Thoracic aorta (tissue), 2 donors: ENCODE data around the gene PIGBOS1. TPM values are rescaled to one million over a fixed set of nuclear protein-coding genes. Genes with fewer than 3 reads are reported as not detected.

Experiments
- ATAC-seq: fragments of 150-250 bp; one replicate; pipeline ENCODE4 v1.8.0; 2017; ENCODE audit warnings: low read depth; ENCODE audit not compliant: insufficient number of reproducible peaks, low FRiP score
- DNase-seq: peaks from one replicate; pipeline ENCODE4 v3.0.0-alpha.2; 2020; ENCODE audit warnings: low spot score
- H3K27ac ChIP-seq, 2 donors: fragments of 200-600 bp; sonication (generic); 1 replicate in 1 of 2; 2 replicates in 1 of 2; pipeline ENCODE4 v1.5.1; 2016; ENCODE audit warnings: mild to moderate bottlenecking in 2 of 2, moderate library complexity in 2 of 2
- H3K27me3 ChIP-seq: fragments of 200-600 bp; sonication (generic); replicated peaks from 2 replicates; pipeline ENCODE4 v1.6.0; 2016; ENCODE audit warnings: mild to moderate bottlenecking; ENCODE audit not compliant: insufficient read depth
- H3K36me3 ChIP-seq: fragments of 200-600 bp; sonication (generic); one replicate; pipeline ENCODE4 v1.5.1; 2016
- H3K4me1 ChIP-seq, 2 donors: fragments of 200-600 bp; sonication (generic); 1 replicate in 1 of 2; 2 replicates in 1 of 2; pipeline versions ENCODE4 v1.5.1 to v1.6.0; 2016; ENCODE audit warnings: low read depth in 2 of 2, mild to moderate bottlenecking in 1 of 2; ENCODE audit not compliant: control insufficient read depth in 1 of 2
- H3K4me3 ChIP-seq: fragments of 200-600 bp; sonication (generic); 2 replicates; pipeline ENCODE4 v1.5.1; 2016; ENCODE audit warnings: mild to moderate bottlenecking
- H3K9me3 ChIP-seq: fragments of 200-600 bp; sonication (generic); 2 replicates; pipeline ENCODE4 v1.5.1; 2016
- total RNA-seq, 2 donors: library from RNA; depleted of rRNA; stranded (reverse); fragments of >200 nt; gene quantifications; one replicate each; pipeline versions ENCODE4 v1.1.0 to v1.2.3, GENCODE V29; 2016
- TF ChIP-seq, protein P1 (sequence below): fragments of 200-600 bp; sonication (generic); IDR thresholded peaks from one replicate; pipeline ENCODE4 v1.5.1; 2019; ENCODE audit warnings: antibody characterized with exemption

The PIGBOS1 gene
- total RNA-seq, 2 donors from 2014 or later: 5.8 to 20.2 TPM

- no peaks in the 10 kb centered on the region for H3K27me3 ChIP-seq
- no peak for ATAC-seq
- H3K4me1 ChIP-seq: peaks cover 0 to 16% of the 10 kb centered on the region in 2 donors
- H3K36me3 ChIP-seq: peaks cover 9% of the 10 kb centered on the region
- no peak overlapping the region for H3K4me3 ChIP-seq
- no peak for DNase-seq
- H3K9me3 ChIP-seq: no peaks in the 10 kb centered on the region
- TF ChIP-seq, protein P1, sequence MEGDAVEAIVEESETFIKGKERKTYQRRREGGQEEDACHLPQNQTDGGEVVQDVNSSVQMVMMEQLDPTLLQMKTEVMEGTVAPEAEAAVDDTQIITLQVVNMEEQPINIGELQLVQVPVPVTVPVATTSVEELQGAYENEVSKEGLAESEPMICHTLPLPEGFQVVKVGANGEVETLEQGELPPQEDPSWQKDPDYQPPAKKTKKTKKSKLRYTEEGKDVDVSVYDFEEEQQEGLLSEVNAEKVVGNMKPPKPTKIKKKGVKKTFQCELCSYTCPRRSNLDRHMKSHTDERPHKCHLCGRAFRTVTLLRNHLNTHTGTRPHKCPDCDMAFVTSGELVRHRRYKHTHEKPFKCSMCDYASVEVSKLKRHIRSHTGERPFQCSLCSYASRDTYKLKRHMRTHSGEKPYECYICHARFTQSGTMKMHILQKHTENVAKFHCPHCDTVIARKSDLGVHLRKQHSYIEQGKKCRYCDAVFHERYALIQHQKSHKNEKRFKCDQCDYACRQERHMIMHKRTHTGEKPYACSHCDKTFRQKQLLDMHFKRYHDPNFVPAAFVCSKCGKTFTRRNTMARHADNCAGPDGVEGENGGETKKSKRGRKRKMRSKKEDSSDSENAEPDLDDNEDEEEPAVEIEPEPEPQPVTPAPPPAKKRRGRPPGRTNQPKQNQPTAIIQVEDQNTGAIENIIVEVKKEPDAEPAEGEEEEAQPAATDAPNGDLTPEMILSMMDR: no peak
- no peak overlapping the region for H3K27ac ChIP-seq
Measured at GRCh38 chr15:55358471-55358870, 39.5 kb upstream of the PIGBOS1 start.

GRCh38 chr15:55357774-55358173, 38.9 kb upstream of the PIGBOS1 start:
- no peak for ATAC-seq
- TF ChIP-seq, protein P1: no peak
- Histone ChIP-seq H3K36me3 (peaks cover 9% of the 10 kb centered on the region), H3K27ac (no peak overlapping the region), H3K4me3 (no peak overlapping the region), H3K4me1 (peaks cover 0 to 16% of the 10 kb centered on the region in 2 donors), H3K27me3 (no peaks in the 10 kb centered on the region), H3K9me3 (no peaks in the 10 kb centered on the region)
- no peak for DNase-seq

DNA sequence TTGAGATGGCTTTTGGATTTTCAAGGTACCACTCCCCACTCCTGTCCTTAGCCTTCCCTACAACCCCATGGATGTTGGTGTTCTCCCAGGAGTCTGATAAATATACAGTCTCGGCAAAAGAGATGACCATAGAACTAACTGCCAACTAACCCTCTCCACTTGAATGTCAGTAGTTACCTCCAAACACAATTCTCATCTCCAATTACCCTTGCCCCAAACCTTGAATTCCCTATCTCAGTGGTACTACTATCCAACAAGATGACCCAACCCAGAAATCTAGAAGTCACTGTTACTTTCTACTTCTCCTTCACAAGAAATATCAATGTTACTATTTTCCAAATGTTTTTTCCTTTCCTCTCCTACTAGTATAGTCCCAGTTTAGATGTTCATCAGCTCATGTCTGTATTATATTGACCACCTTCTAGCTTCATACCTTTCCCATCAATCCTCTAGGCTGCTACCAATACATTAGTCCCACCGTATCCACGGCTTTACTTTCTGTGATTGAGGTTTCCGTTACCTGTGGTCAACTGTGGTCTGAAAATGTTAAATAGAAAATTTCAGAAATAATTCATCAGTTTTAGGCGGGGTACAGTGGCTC, 38.2 kb upstream of the PIGBOS1 start:
- no peak for ATAC-seq
- Histone ChIP-seq H3K9me3 (no peaks in the 10 kb centered on the region), H3K27ac (no peak overlapping the region), H3K36me3 (peaks cover 7% of the 10 kb centered on the region), H3K4me3 (no peak overlapping the region), H3K27me3 (no peaks in the 10 kb centered on the region), H3K4me1 (peaks cover 0 to 16% of the 10 kb centered on the region in 2 donors)
- TF ChIP-seq, protein P1: no peak
- no peak for DNase-seq

DNA sequence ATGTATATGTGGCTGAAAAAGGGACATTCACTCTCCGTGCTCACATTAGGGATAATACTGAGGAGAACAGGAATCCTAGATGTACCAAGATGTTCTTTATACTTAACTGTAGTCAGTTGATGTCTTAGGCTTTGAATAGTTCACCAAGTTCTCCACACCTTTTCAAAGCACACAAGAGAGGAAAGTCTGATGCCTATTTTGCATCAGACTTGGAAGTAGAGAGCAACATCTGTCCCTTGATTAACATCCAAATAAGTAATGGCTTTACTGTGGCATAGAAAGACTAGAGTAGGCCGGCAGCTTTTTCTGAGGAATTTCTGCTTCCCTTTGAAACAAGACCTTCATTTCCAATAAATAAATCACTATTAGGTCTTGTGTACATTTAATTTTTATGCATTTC, 34.1 kb upstream of the PIGBOS1 start:
- Histone ChIP-seq H3K27ac (no peak overlapping the region), H3K4me1 (no peaks in the 10 kb centered on the region), H3K27me3 (no peaks in the 10 kb centered on the region), H3K36me3 (peaks cover 9% of the 10 kb centered on the region), H3K9me3 (no peaks in the 10 kb centered on the region), H3K4me3 (no peak overlapping the region)
- TF ChIP-seq, protein P1: no peak
- no peak for DNase-seq
- no peak for ATAC-seq

DNA sequence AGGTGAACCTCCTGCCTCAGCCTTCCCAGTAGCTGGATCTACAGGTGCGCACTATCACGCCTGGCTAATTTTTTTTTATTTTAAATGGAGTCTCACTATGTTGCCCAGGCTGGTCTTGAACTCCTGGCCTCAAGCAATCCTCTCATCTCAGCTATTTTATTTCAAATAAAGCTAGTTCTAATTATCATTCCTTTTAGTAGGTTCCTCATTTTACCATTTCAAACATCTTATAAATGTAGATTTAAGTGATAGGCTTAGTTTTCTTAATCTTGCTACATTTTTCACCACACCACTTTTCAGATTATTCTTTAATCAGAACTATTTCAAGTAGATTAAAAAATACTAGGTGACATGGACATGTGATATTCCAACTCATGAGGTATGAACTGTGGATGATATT, 30.4 kb upstream of the PIGBOS1 start:
- H3K4me1 ChIP-seq: peaks cover under 1 to 4% of the 10 kb centered on the region in 2 donors
- H3K36me3 ChIP-seq: peaks cover 9% of the 10 kb centered on the region
- DNase-seq (no peak), ATAC-seq (no peak)
- no peaks in the 10 kb centered on the region for H3K9me3 ChIP-seq
- H3K27me3 ChIP-seq: no peaks in the 10 kb centered on the region
- TF ChIP-seq, protein P1: no peak
- no peak overlapping the region for H3K27ac ChIP-seq
- H3K4me3 ChIP-seq: no peak overlapping the region
